Mesenchymal stem cell (in vitro differentiated cells and primary cell): ENCODE measurements around the gene CDH4.

Experiments used
- DNase-seq: peaks from one replicate; pipeline ENCODE4 v3.0.0-alpha.2; 2013
- H2AFZ ChIP-seq: one replicate; pipeline ENCODE4 v1.6.1; 2013; ENCODE audit warnings: low read depth, mild to moderate bottlenecking, control low read depth, inconsistent platforms, low read length, moderate library complexity
- H2AK5ac ChIP-seq: 2 replicates; pipeline ENCODE4 v1.6.1; 2013; ENCODE audit warnings: low read length, moderate library complexity, mild to moderate bottlenecking, inconsistent platforms; ENCODE audit not compliant: severe bottlenecking
- H2BK120ac ChIP-seq: one replicate; pipeline ENCODE4 v1.6.1; 2013; ENCODE audit warnings: low read depth, mild to moderate bottlenecking, inconsistent platforms, low read length, moderate library complexity
- H2BK12ac ChIP-seq, 2 experiments: one replicate each; pipeline ENCODE4 v1.6.1; 2013; ENCODE audit warnings: inconsistent platforms in 2 of 2, low read length in 2 of 2, mild to moderate bottlenecking in 2 of 2, moderate library complexity in 2 of 2, control low read depth in 1 of 2
- H2BK15ac ChIP-seq: one replicate; pipeline ENCODE4 v1.6.1; 2013; ENCODE audit warnings: mild to moderate bottlenecking, low read depth, inconsistent platforms; ENCODE audit not compliant: poor library complexity, severe bottlenecking
- H2BK5ac ChIP-seq: 2 replicates; pipeline ENCODE4 v1.6.1; 2013; ENCODE audit warnings: low read depth, mild to moderate bottlenecking, low read length, control low read depth, inconsistent platforms; ENCODE audit not compliant: poor library complexity, severe bottlenecking
- H3K14ac ChIP-seq, 2 experiments: one replicate each; pipeline ENCODE4 v1.6.1; 2013; ENCODE audit warnings: inconsistent platforms in 2 of 2, low read length in 2 of 2, control low read depth in 1 of 2, mild to moderate bottlenecking in 1 of 2, moderate library complexity in 1 of 2
- H3K18ac ChIP-seq, 2 experiments: one replicate each; pipeline ENCODE4 v1.6.1; 2013; ENCODE audit warnings: inconsistent platforms in 2 of 2, low read length in 2 of 2, control low read depth in 1 of 2, low read depth in 1 of 2, mild to moderate bottlenecking in 1 of 2
- H3K23ac ChIP-seq, 2 experiments: one replicate each; pipeline ENCODE4 v1.6.1; 2013; ENCODE audit warnings: inconsistent platforms in 2 of 2, low read length in 2 of 2, mild to moderate bottlenecking in 2 of 2, moderate library complexity in 2 of 2, control low read depth in 1 of 2
- H3K27ac ChIP-seq: 2 replicates; pipeline ENCODE4 v1.5.1; 2013; ENCODE audit warnings: mild to moderate bottlenecking, moderate library complexity, low read length, control low read depth, inconsistent platforms; ENCODE audit not compliant: poor library complexity, severe bottlenecking
- H3K27me3 ChIP-seq, 2 experiments: 2 replicates each; pipeline versions ENCODE4 v1.6.1 to v1.7.0; 2013; ENCODE audit warnings: low read length in 2 of 2, mild to moderate bottlenecking in 2 of 2, moderate library complexity in 2 of 2, control low read depth in 1 of 2, inconsistent platforms in 1 of 2; ENCODE audit not compliant: control insufficient read depth in 1 of 2, insufficient read depth in 1 of 2
- H3K36me3 ChIP-seq, 2 experiments: 2 replicates each; pipeline versions ENCODE4 v1.6.1 to v1.7.0; 2013; ENCODE audit warnings: low read length in 2 of 2, control low read depth in 1 of 2, inconsistent platforms in 1 of 2, low read depth in 1 of 2, mild to moderate bottlenecking in 1 of 2; ENCODE audit not compliant: insufficient read depth in 2 of 2, control insufficient read depth in 1 of 2
- H3K4ac ChIP-seq, 2 experiments: one replicate each; pipeline ENCODE4 v1.6.1; 2013; ENCODE audit warnings: inconsistent platforms in 2 of 2, low read length in 2 of 2, mild to moderate bottlenecking in 2 of 2, moderate library complexity in 2 of 2, control low read depth in 1 of 2, low read depth in 1 of 2
- H3K4me1 ChIP-seq: 2 replicates; pipeline ENCODE4 v1.6.1; 2013; ENCODE audit warnings: low read depth, low read length, control low read depth; ENCODE audit not compliant: control insufficient read depth, insufficient read depth
- H3K4me2 ChIP-seq: 2 replicates; pipeline ENCODE4 v1.6.1; 2013; ENCODE audit warnings: low read length, mild to moderate bottlenecking, inconsistent platforms; ENCODE audit not compliant: poor library complexity, severe bottlenecking
- H3K4me3 ChIP-seq, 2 experiments: 2 replicates each; pipeline versions ENCODE4 v1.5.1 to v1.7.0; 2013; ENCODE audit warnings: low read length in 2 of 2, mild to moderate bottlenecking in 2 of 2, control low read depth in 1 of 2, low read depth in 1 of 2; ENCODE audit not compliant: insufficient read depth in 1 of 2
- H3K79me1 ChIP-seq: replicated peaks from 2 replicates; pipeline ENCODE4 v1.6.1; 2013; ENCODE audit warnings: mild to moderate bottlenecking, control low read depth, low read length, inconsistent platforms; ENCODE audit not compliant: poor library complexity, severe bottlenecking
- H3K9ac ChIP-seq: 2 replicates; pipeline ENCODE4 v1.7.0; 2013; ENCODE audit warnings: mild to moderate bottlenecking, low read length, moderate library complexity
- H3K9me3 ChIP-seq: 2 replicates; pipeline ENCODE4 v1.7.0; 2013; ENCODE audit warnings: mild to moderate bottlenecking, low read length; ENCODE audit not compliant: control insufficient read depth
- H4K8ac ChIP-seq: one replicate; pipeline ENCODE4 v1.6.1; 2013; ENCODE audit warnings: inconsistent platforms, mild to moderate bottlenecking, low read length, moderate library complexity
- H4K91ac ChIP-seq: one replicate; pipeline ENCODE4 v1.6.1; 2013; ENCODE audit warnings: mild to moderate bottlenecking, low read length, inconsistent platforms
- WGBS: methylation state at CpG from one replicate; pipeline ENCODE4 v1.1.7; 2013; ENCODE audit warnings: mixed read lengths; 5-methylcytosine and 5-hydroxymethylcytosine counted together

CDH4 gene

DNA sequence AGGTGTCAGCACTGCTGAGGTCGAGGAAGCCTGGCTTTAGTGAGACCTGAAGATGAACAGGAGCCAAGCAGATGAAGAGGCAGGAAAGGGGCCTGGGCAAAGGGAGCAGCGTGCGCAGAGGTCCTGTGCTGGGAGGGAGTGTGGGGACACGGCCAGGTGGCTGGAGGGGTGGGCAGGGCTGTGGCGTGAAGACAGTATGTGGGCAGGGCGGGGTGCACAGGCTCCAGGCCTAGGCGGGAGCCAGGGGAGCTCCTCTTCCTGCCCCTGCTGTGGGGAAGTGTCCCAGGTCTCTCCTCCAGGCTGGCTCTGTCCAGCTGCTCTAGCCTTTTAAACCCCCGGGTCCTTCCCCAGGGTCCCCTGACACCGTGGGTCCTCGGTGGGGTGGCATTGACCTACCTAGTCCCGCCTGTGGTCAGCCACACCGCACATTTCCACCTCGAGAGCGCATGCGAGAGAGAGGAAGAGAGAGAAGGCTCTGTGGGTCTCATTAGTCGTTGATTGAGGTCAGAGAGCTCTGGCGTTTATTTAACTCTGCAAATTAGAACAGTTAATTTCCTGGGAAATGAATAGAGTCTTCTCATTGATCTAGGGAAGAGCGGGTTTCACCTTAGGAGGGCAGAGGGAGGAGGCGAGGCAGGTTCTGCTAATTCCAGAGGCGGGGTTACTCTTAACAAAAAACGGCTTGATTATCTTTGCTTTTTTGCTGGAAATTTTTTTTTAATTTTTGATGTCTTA, 68.8 kb downstream of the CDH4 start:
- no peak overlapping the region for H3K14ac ChIP-seq
- no peak overlapping the region for H2AK5ac ChIP-seq
- peaks cover 3% of the 10 kb centered on the region for H3K4me1 ChIP-seq
- H3K9me3 ChIP-seq = no peaks in the 10 kb centered on the region
- H3K27ac ChIP-seq = no peak overlapping the region
- H2BK15ac ChIP-seq = no peak overlapping the region
- no peak for DNase-seq
- no peak overlapping the region for H2BK5ac ChIP-seq
- no peak overlapping the region for H3K18ac ChIP-seq
- no peak overlapping the region for H3K4me2 ChIP-seq
- no peak overlapping the region for H2AFZ ChIP-seq
- no peak overlapping the region for H4K8ac ChIP-seq
- H3K4me3 ChIP-seq = no peak overlapping the region
- H2BK12ac ChIP-seq = no peak overlapping the region
- WGBS = 84% methylated on average over 20 of the region's 21 CpGs
- peaks cover 0 to 9% of the 10 kb centered on the region in 2 experiments for H3K27me3 ChIP-seq
- no peak overlapping the region for H4K91ac ChIP-seq
- H3K9ac ChIP-seq = no peak overlapping the region
- no peak overlapping the region for H2BK120ac ChIP-seq
- H3K36me3 ChIP-seq = peaks cover 0 to 3% of the 10 kb centered on the region in 2 experiments
- no peak overlapping the region for H3K23ac ChIP-seq
- H3K4ac ChIP-seq = no peak overlapping the region
- H3K79me1 ChIP-seq = peaks cover 14% of the 10 kb centered on the region

- H2BK12ac ChIP-seq = no peak overlapping the region
- H2BK15ac ChIP-seq = no peak overlapping the region
- H3K36me3 ChIP-seq = peaks cover 0 to 3% of the 10 kb centered on the region in 2 experiments
- H2AK5ac ChIP-seq = no peak overlapping the region
- peaks cover 0 to 4% of the 10 kb centered on the region in 2 experiments for H3K27me3 ChIP-seq
- H4K91ac ChIP-seq = no peak overlapping the region
- no peak overlapping the region for H3K9ac ChIP-seq
- no peak overlapping the region for H2BK5ac ChIP-seq
- no peak overlapping the region for H3K4ac ChIP-seq
- peaks cover 14% of the 10 kb centered on the region for H3K79me1 ChIP-seq
- H3K23ac ChIP-seq = no peak overlapping the region
- no peak overlapping the region for H2BK120ac ChIP-seq
- H3K9me3 ChIP-seq = no peaks in the 10 kb centered on the region
- H3K18ac ChIP-seq = no peak overlapping the region
- H3K27ac ChIP-seq = no peak overlapping the region
- no peak overlapping the region for H4K8ac ChIP-seq
- no peak for DNase-seq
- no peak overlapping the region for H3K4me3 ChIP-seq
- no peak overlapping the region for H2AFZ ChIP-seq
- H3K14ac ChIP-seq = no peak overlapping the region
- no peak overlapping the region for H3K4me2 ChIP-seq
- peaks cover 3% of the 10 kb centered on the region for H3K4me1 ChIP-seq
- 96% methylated on average over 12 of the region's 13 CpGs for whole genome bisulfite sequencing
Measured at GRCh38 chr20:61321481-61321880, 69.4 kb downstream of the CDH4 start.

DNA sequence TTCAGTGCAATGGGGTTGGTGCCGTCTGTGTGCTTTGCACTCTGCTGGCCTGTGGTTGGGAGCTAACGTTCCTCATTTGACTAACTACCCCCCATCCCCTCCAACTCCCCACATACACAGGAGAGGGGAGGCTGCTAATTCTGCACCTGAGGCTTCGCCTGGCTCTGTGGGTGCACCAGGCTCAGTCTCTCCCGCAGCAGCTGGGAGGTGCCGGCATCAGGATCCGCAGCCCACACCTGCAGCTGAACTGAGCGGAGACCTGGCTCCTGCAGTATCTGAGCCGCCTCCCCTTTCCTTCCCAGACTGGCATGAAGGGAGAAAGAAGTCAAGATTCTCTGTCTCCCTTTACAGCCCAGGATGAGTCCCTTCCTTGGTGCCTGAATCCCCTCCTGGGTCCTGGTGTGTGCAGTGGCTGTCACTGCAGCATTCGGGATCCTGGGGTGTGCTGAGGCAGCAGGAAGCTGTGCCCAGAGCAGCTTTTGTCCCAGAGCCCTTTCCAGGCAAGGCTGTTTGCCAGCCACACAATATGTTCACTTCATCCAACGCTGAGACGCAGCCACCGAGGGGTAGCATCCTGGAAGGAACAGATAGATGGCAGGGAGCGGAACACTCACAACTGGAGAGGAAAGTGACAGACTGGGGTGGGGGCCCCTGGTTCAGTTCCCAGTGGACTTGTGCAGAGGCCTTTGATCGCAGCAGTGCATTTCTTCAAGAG, 70.2 kb downstream of the CDH4 start:
- Histone ChIP-seq H2BK120ac (no peak overlapping the region), H2BK15ac (no peak overlapping the region), H3K9ac (no peak overlapping the region), H3K79me1 (peaks cover 13% of the 10 kb centered on the region), H3K14ac (no peak overlapping the region), H3K27ac (no peak overlapping the region), H2AFZ (no peak overlapping the region), H3K4me1 (peaks cover 3% of the 10 kb centered on the region), H3K4me3 (no peak overlapping the region), H3K36me3 (peaks cover 0 to 3% of the 10 kb centered on the region in 2 experiments), H3K9me3 (no peaks in the 10 kb centered on the region), H2AK5ac (no peak overlapping the region), H2BK12ac (no peak overlapping the region), H4K91ac (no peak overlapping the region), H3K27me3 (peaks cover 0 to 4% of the 10 kb centered on the region in 2 experiments), H3K18ac (no peak overlapping the region), H4K8ac (no peak overlapping the region), H2BK5ac (no peak overlapping the region), H3K23ac (no peak overlapping the region), H3K4me2 (no peak overlapping the region), H3K4ac (no peak overlapping the region)
- 87% methylated on average over 14 of the region's 14 CpGs for WGBS
- DNase-seq = no peak

- Histone ChIP-seq H3K23ac (no peak overlapping the region), H2BK15ac (no peak overlapping the region), H3K27me3 (peaks cover 0 to 4% of the 10 kb centered on the region in 2 experiments), H2AK5ac (no peak overlapping the region), H3K36me3 (no peaks in the 10 kb centered on the region), H3K14ac (no peak overlapping the region), H2BK5ac (no peak overlapping the region), H4K8ac (no peak overlapping the region), H3K4me1 (peaks cover 3% of the 10 kb centered on the region), H3K4ac (no peak overlapping the region), H3K4me3 (no peak overlapping the region), H2AFZ (no peak overlapping the region), H3K27ac (no peak overlapping the region), H3K9me3 (no peaks in the 10 kb centered on the region), H3K9ac (no peak overlapping the region), H2BK12ac (no peak overlapping the region), H3K79me1 (peaks cover 5% of the 10 kb centered on the region), H2BK120ac (no peak overlapping the region), H3K4me2 (no peak overlapping the region), H3K18ac (no peak overlapping the region), H4K91ac (no peak overlapping the region)
- 97% methylated on average over 8 of the region's 8 CpGs for whole genome bisulfite sequencing
- no peak for DNase-seq
Measured at GRCh38 chr20:61324906-61325305, 72.8 kb downstream of the CDH4 start.
